K562 (cell line): ENCODE measurements around the gene DOLPP1. TPM values are rescaled to one million over a fixed set of nuclear protein-coding genes. Genes with fewer than 3 reads are reported as not detected.
A peak's percentile ranks its signal among the peaks of the same experiment; 100 is the strongest.

ENCODE experiments used
- ARID2 ChIP-seq: fragments of 450-650 bp; IDR thresholded peaks from 2 replicates; pipeline ENCODE4 v1.6.1; 2017; ENCODE audit warnings: antibody characterized with exemption, mild to moderate bottlenecking
- BRD4 ChIP-seq: fragments of 200-600 bp; sonication (generic); IDR thresholded peaks from 2 replicates; pipeline ENCODE4 v1.6.1; 2017; ENCODE audit warnings: inconsistent platforms
- CBX8 ChIP-seq: fragments of 200-600 bp; sonication (generic); IDR thresholded peaks from 2 replicates; pipeline ENCODE4 v1.6.1; 2012; ENCODE audit warnings: borderline replicate concordance, mixed run types, low read depth, mild to moderate bottlenecking, moderate library complexity, mixed read lengths, low read length, control low read depth, inconsistent platforms; ENCODE audit not compliant: poor library complexity, severe bottlenecking; ENCODE audit errors: extremely low read depth
- CCAR2 ChIP-seq: fragments of 200-400 bp; formaldehyde crosslinking; IDR thresholded peaks from 2 replicates; pipeline ENCODE4 v1.6.1; 2017; ENCODE audit warnings: mild to moderate bottlenecking, low read depth, low read length
- EHMT2 ChIP-seq: fragments of 450-650 bp; IDR thresholded peaks from 2 replicates; pipeline ENCODE4 v1.6.1; 2018; ENCODE audit warnings: antibody characterized with exemption
- ETS2 ChIP-seq: IDR thresholded peaks from 2 replicates; pipeline ENCODE4 v1.6.1; 2016; ENCODE audit warnings: borderline replicate concordance, missing genetic modification characterization, mild to moderate bottlenecking, moderate library complexity, missing compliant biosample characterization; ENCODE audit not compliant: poor library complexity, severe bottlenecking
- FOXJ2 ChIP-seq: fragments of 200-800 bp; sonication (Bioruptor generic); IDR thresholded peaks from 2 replicates; pipeline ENCODE4 v1.6.1; 2016; ENCODE audit warnings: missing genetic modification characterization, missing compliant biosample characterization
- GTF2A2 ChIP-seq: IDR thresholded peaks from 2 replicates; pipeline ENCODE4 v1.6.1; 2016; ENCODE audit warnings: mild to moderate bottlenecking, missing genetic modification characterization, missing compliant biosample characterization
- HDGF ChIP-seq: fragments of 450-650 bp; IDR thresholded peaks from 2 replicates; pipeline ENCODE4 v1.6.1; 2016
- MGA ChIP-seq: fragments of 450-650 bp; IDR thresholded peaks from 2 replicates; pipeline ENCODE4 v1.6.1; 2016; ENCODE audit warnings: mild to moderate bottlenecking, moderate library complexity
- NCOR1 ChIP-seq: fragments of 450-650 bp; IDR thresholded peaks from 2 replicates; pipeline ENCODE4 v1.6.1; 2016; ENCODE audit warnings: mild to moderate bottlenecking, moderate library complexity
- TAL1 ChIP-seq: fragments of 450-650 bp; IDR thresholded peaks from 2 replicates; pipeline ENCODE4 v1.6.1; 2016; ENCODE audit warnings: mild to moderate bottlenecking
- ZNF316 ChIP-seq: fragments of 450-650 bp; IDR thresholded peaks from 2 replicates; pipeline ENCODE4 v1.6.1; 2016
- ZNF76 ChIP-seq: fragments of 250-450 bp; sonication (Bioruptor Pico); IDR thresholded peaks from 2 replicates; pipeline ENCODE4 v1.4.0; 2020; ENCODE audit warnings: mild to moderate bottlenecking, moderate library complexity, borderline replicate concordance
- ZSCAN32 ChIP-seq: fragments of 450-650 bp; formaldehyde crosslinking; IDR thresholded peaks from 2 replicates; pipeline ENCODE4 v1.4.0; 2020; ENCODE audit warnings: mild to moderate bottlenecking, moderate library complexity
- polyA plus RNA-seq, 8 experiments: library from polyadenylated mRNA; depleted of rRNA in 4 of 8; stranded (reverse) in 5 of 8; unstranded in 3 of 8; fragments of >200 nt; fragmentation: Nextera tagmentation in 2 of 8; fragmentation: Illumina TruSeq in 1 of 8; extraction: Ambion mirVana in 2 of 8; extraction: Trizol in 1 of 8; gene quantifications; 2 replicates each; pipeline versions ENCODE4 v1.2.1 to v1.2.3, GENCODE V29; 2011 to 2014; ENCODE audit warnings: inconsistent platforms in 1 of 8, missing spikeins in 1 of 8
- total RNA-seq, 7 experiments: library from RNA; depleted of rRNA in 6 of 7; stranded (reverse); fragments of >200 nt in 6 of 7; fragmentation: Illumina TruSeq in 2 of 7; extraction: Trizol in 2 of 7; gene quantifications; 2 replicates each; pipeline versions ENCODE4 v1.2.1 to v1.2.3, GENCODE V29; 2011 to 2021; ENCODE audit warnings: low replicate concordance in 1 of 7
- TF ChIP-seq, protein P1 (sequence below), 2 experiments: fragments of 250-450 bp in 1 of 2; fragments of 450-650 bp in 1 of 2; sonication (Bioruptor Pico) in 1 of 2; IDR thresholded peaks; 2 replicates each; pipeline versions ENCODE4 v1.6.1 to v1.8.0; 2016 to 2021; ENCODE audit warnings: mild to moderate bottlenecking in 2 of 2, moderate library complexity in 2 of 2, missing compliant biosample characterization in 1 of 2, missing genetic modification characterization in 1 of 2
- TF ChIP-seq, protein P2 (sequence below): fragments of 200-800 bp; sonication (Bioruptor generic); IDR thresholded peaks from 2 replicates; pipeline ENCODE4 v1.6.1; 2017; ENCODE audit warnings: missing genetic modification characterization, missing compliant biosample characterization

Gene DOLPP1
- total and polyA plus RNA-seq, 9 of the 15 experiments (the other 6 are each of a cell fraction or from before 2014, with no cell fraction given) = 3.0 to 39.8 (median 30.5) TPM

DNA sequence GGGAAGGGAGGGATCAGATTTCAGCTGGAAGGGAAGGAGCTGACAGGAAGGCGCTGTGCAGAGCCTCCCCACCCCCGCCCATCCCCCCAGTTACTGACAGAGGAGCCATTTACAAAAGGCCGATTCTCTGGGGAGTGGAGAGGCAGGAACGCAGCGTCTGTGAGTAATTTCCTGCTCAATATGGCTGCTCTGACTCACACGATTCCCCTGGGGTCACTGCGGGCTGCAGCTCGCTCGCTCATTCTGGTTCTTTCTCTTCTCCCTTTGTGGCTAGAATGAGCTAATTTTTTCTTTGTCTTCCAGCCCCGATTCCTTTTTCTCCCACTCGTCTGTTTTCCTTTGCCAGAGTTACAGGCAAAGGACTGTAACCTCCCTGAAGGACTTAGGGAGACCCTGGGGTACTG is 59.1 kb downstream of the DOLPP1 start (continued):
- TF ChIP-seq MGA (no peak), FOXJ2 (no peak), BRD4 (peak; percentile 89), CBX8 (no peak), ETS2 (tag) (no peak), ZNF316 (no peak), TAL1 (no peak), CCAR2 (no peak), GTF2A2 (tag) (no peak), NCOR1 (no peak), ARID2 (no peak), ZNF76 (CRISPR knock-in tag) (no peak), ZSCAN32 (no peak), HDGF (no peak), EHMT2 (no peak)
- TF ChIP-seq, protein P1, sequence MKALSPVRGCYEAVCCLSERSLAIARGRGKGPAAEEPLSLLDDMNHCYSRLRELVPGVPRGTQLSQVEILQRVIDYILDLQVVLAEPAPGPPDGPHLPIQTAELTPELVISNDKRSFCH (CRISPR knock-in tag; IDR thresholded peaks at IDR 0.05) = no peak
- TF ChIP-seq, protein P1 (tag; IDR thresholded peaks at IDR 0.05) = no peak
- TF ChIP-seq, protein P2, sequence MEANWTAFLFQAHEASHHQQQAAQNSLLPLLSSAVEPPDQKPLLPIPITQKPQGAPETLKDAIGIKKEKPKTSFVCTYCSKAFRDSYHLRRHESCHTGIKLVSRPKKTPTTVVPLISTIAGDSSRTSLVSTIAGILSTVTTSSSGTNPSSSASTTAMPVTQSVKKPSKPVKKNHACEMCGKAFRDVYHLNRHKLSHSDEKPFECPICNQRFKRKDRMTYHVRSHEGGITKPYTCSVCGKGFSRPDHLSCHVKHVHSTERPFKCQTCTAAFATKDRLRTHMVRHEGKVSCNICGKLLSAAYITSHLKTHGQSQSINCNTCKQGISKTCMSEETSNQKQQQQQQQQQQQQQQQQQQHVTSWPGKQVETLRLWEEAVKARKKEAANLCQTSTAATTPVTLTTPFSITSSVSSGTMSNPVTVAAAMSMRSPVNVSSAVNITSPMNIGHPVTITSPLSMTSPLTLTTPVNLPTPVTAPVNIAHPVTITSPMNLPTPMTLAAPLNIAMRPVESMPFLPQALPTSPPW (CRISPR knock-in tag) = peak; percentile 51
